ENCODE results near the gene PCIF1. TPM values are rescaled to one million over a fixed set of nuclear protein-coding genes. Genes with fewer than 3 reads are reported as not detected.
"Not testable (repeated sequence)": the region's sequence is repeated elsewhere in the genome, so short reads cannot be mapped to it uniquely, and the experiment has no call there.

The PCIF1 gene
- total and polyA plus RNA-seq, 2 donors (not counting 3 experiments of a cell fraction or from before 2014, with no cell fraction given), result 26.4 to 27.2 TPM

GRCh38 chr20:45994761-45995493 lies 60.4 kb downstream of the PCIF1 start:
- TF ChIP-seq MYC (IDR thresholded peaks at IDR 0.05; ENCODE audit: low read depth, low read length) (no peak), EZH2 (IDR thresholded peaks at IDR 0.05; ENCODE audit: borderline replicate concordance, low read depth, low read length, severe bottlenecking) (no peak), JUN (IDR thresholded peaks at IDR 0.05; ENCODE audit: borderline replicate concordance, insufficient read depth, insufficient read length, low read depth) (no peak), FOS (IDR thresholded peaks at IDR 0.05; ENCODE audit: borderline replicate concordance, insufficient read depth, low read length) (no peak), POLR2AphosphoS5 (IDR thresholded peaks at IDR 0.05; ENCODE audit: insufficient read depth, low read depth, low read length) (no peak), GATA2 (IDR thresholded peaks at IDR 0.05; ENCODE audit: insufficient read depth, insufficient read length, low read depth, low read length) (no peak), POLR2A (IDR thresholded peaks at IDR 0.05; ENCODE audit: low read depth, low read length) (no peak)
- TF ChIP-seq, protein P1, sequence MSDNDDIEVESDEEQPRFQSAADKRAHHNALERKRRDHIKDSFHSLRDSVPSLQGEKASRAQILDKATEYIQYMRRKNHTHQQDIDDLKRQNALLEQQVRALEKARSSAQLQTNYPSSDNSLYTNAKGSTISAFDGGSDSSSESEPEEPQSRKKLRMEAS (IDR thresholded peaks at IDR 0.05; ENCODE audit: insufficient read depth, insufficient read length), result no peak
- TF ChIP-seq, protein P2, sequence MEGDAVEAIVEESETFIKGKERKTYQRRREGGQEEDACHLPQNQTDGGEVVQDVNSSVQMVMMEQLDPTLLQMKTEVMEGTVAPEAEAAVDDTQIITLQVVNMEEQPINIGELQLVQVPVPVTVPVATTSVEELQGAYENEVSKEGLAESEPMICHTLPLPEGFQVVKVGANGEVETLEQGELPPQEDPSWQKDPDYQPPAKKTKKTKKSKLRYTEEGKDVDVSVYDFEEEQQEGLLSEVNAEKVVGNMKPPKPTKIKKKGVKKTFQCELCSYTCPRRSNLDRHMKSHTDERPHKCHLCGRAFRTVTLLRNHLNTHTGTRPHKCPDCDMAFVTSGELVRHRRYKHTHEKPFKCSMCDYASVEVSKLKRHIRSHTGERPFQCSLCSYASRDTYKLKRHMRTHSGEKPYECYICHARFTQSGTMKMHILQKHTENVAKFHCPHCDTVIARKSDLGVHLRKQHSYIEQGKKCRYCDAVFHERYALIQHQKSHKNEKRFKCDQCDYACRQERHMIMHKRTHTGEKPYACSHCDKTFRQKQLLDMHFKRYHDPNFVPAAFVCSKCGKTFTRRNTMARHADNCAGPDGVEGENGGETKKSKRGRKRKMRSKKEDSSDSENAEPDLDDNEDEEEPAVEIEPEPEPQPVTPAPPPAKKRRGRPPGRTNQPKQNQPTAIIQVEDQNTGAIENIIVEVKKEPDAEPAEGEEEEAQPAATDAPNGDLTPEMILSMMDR (IDR thresholded peaks at IDR 0.05; ENCODE audit: extremely low read depth in 1 of 2, insufficient read depth in 1 of 2, low read depth in 1 of 2, low read length in 2 of 2), result no peak

GRCh38 chr20:45995495-45996097 lies 61.1 kb downstream of the PCIF1 start:
- H2AFZ ChIP-seq (ENCODE audit: low read depth, low read length); H3K4me1 ChIP-seq (ENCODE audit: control insufficient read depth, extremely low read depth, insufficient read depth, low read length); POLR2A ChIA-PET; H3K79me2 ChIP-seq (ENCODE audit: control insufficient read depth, insufficient read depth, low read length); H3K9me3 ChIP-seq (replicated peaks; ENCODE audit: control insufficient read depth, insufficient read depth, low read length); H3K27ac ChIP-seq (ENCODE audit: insufficient read depth, low read depth, low read length); H4K20me1 ChIP-seq (replicated peaks; ENCODE audit: control insufficient read depth, extremely low read depth, insufficient read depth, low read length); H3K4me2 ChIP-seq (ENCODE audit: insufficient read depth, low read length); H3K4me3 ChIP-seq (replicated peaks in 1 of 3; ENCODE audit: insufficient read depth in 1 of 3, low read depth in 1 of 3, low read length in 3 of 3); H3K9ac ChIP-seq (replicated peaks; ENCODE audit: extremely low read depth, insufficient read depth, low read length); H3K36me3 ChIP-seq (ENCODE audit: control insufficient read depth in 2 of 2, extremely low read depth in 1 of 2, insufficient read depth in 2 of 2, low read length in 2 of 2); FAIRE-seq; DNase-seq (ENCODE audit: low read depth, low spot score); BruUV-seq (replicated peaks); H3K9me1 ChIP-seq (replicated peaks; ENCODE audit: control insufficient read depth, extremely low read depth, insufficient read depth, low read length); intact Hi-C loops (cut with micrococcal nuclease); dilution Hi-C loops (cut with MboI; ENCODE audit: extremely low pct_ligation_motif_present, low sequenced_read_pairs): not testable (repeated sequence)
- peaks cover 5 to 17% of the 10 kb centered on the region in 2 experiments for H3K27me3 ChIP-seq (ENCODE audit: control insufficient read depth in 2 of 2, insufficient read depth in 2 of 2, low read length in 2 of 2)
- CTCF ChIA-PET, result interaction anchor here (1.0 to 1.2 kb wide), 2 partner anchors 9 to 26 kb away, joined by 3 to 9 read pairs; no protein-coding TSS in a partner anchor

More at GRCh38 chr20:45994761-45995493, 60.4 kb downstream of the PCIF1 start:
- Histone ChIP-seq H3K9me1 (replicated peaks; ENCODE audit: control insufficient read depth, extremely low read depth, insufficient read depth, low read length) (no peaks in the 10 kb centered on the region), H3K27me3 (ENCODE audit: control insufficient read depth in 2 of 2, insufficient read depth in 2 of 2, low read length in 2 of 2) (peaks cover 0 to 17% of the 10 kb centered on the region in 2 experiments), H3K36me3 (ENCODE audit: control insufficient read depth in 2 of 2, extremely low read depth in 1 of 2, insufficient read depth in 2 of 2, low read length in 2 of 2) (no peaks in the 10 kb centered on the region), H3K4me3 (replicated peaks in 1 of 3; ENCODE audit: insufficient read depth in 1 of 3, low read depth in 1 of 3, low read length in 3 of 3) (no peak overlapping the region), H3K4me2 (ENCODE audit: insufficient read depth, low read length) (no peak overlapping the region), H3K4me1 (ENCODE audit: control insufficient read depth, extremely low read depth, insufficient read depth, low read length) (no peaks in the 10 kb centered on the region), H4K20me1 (replicated peaks; ENCODE audit: control insufficient read depth, extremely low read depth, insufficient read depth, low read length) (no peaks in the 10 kb centered on the region), H3K9me3 (replicated peaks; ENCODE audit: control insufficient read depth, insufficient read depth, low read length) (no peaks in the 10 kb centered on the region), H3K79me2 (ENCODE audit: control insufficient read depth, insufficient read depth, low read length) (no peaks in the 10 kb centered on the region), H3K27ac (ENCODE audit: insufficient read depth, low read depth, low read length) (no peak overlapping the region), H2AFZ (ENCODE audit: low read depth, low read length) (no peak overlapping the region), H3K9ac (replicated peaks; ENCODE audit: extremely low read depth, insufficient read depth, low read length) (no peak overlapping the region)
- ChIA-PET CTCF (interaction anchor here (1.0 to 1.3 kb wide), 4 partner anchors 8 to 25 kb away, joined by 3 to 9 read pairs (median 3); no protein-coding TSS in a partner anchor), POLR2A (no interaction called here)
- DNase-seq (ENCODE audit: low read depth, low spot score), result no peak
- dilution Hi-C loops (cut with MboI; ENCODE audit: extremely low pct_ligation_motif_present, low sequenced_read_pairs) (no loop called here), intact Hi-C loops (cut with micrococcal nuclease) (no loop called here)
- FAIRE-seq, result no peak
- no TSS peak for BruUV-seq (replicated peaks)
